ENCODE measurements around the gene IGFBP3. TPM values are rescaled to one million over a fixed set of nuclear protein-coding genes. Genes with fewer than 3 reads are reported as not detected.
A peak's percentile ranks its signal among the peaks of the same experiment; 100 is the strongest.

Gene IGFBP3
- total RNA-seq, 1 experiment from 2014 or later: 237 TPM

- no TSS peak for BruUV-seq (replicated peaks)
- intact Hi-C loops (cut with micrococcal nuclease; ENCODE audit: unreplicated experiment): no loop called here
- Histone ChIP-seq H3F3A (ENCODE audit: insufficient read depth, low read depth) (peaks cover 29% of the 10 kb centered on the region), H2AFZ (no peak overlapping the region), H3K4me1 (replicated peaks; ENCODE audit: insufficient read depth) (peaks cover 38% of the 10 kb centered on the region), H3K27ac (no peak overlapping the region), H3K4me2 (no peak overlapping the region), H3K36me3 (ENCODE audit: low read depth) (no peaks in the 10 kb centered on the region), H3K79me2 (ENCODE audit: low read depth) (no peaks in the 10 kb centered on the region), H3K9me2 (ENCODE audit: insufficient read depth) (no peaks in the 10 kb centered on the region), H3K9me3 (ENCODE audit: insufficient read depth, low read depth) (peaks cover 25% of the 10 kb centered on the region), H3K27me3 (ENCODE audit: insufficient read depth, low read depth) (no peaks in the 10 kb centered on the region), H3K4me3 (no peak overlapping the region), H4K20me1 (ENCODE audit: insufficient read depth) (no peaks in the 10 kb centered on the region)
- POLR2A ChIA-PET (ENCODE audit: unreplicated experiment): no interaction called here
- CTCF ChIA-PET: no interaction called here
- peak in 1 of 2 experiments; percentile 35 for DNase-seq
- TF ChIP-seq CTCF (conservative IDR thresholded peaks at IDR 0.05) (no peak), EZH2 (IDR thresholded peaks at IDR 0.05; ENCODE audit: low read depth) (no peak)
These were observed 42.5 kb downstream of the IGFBP3 start for GRCh38 chr7:45878457-45879144.

GRCh38 chr7:45876519-45876918 lies 44.6 kb downstream of the IGFBP3 start:
- H4K20me1 ChIP-seq (ENCODE audit: insufficient read depth): no peaks in the 10 kb centered on the region
- H2AFZ ChIP-seq: no peak overlapping the region
- no peak overlapping the region for H3K27ac ChIP-seq
- ChIA-PET POLR2A (ENCODE audit: unreplicated experiment) (no interaction called here), CTCF (no interaction called here)
- peaks cover 20% of the 10 kb centered on the region for H3F3A ChIP-seq (ENCODE audit: insufficient read depth, low read depth)
- intact Hi-C loops (cut with micrococcal nuclease; ENCODE audit: unreplicated experiment): no loop called here
- H3K9me2 ChIP-seq (ENCODE audit: insufficient read depth): no peaks in the 10 kb centered on the region
- no peaks in the 10 kb centered on the region for H3K79me2 ChIP-seq (ENCODE audit: low read depth)
- H3K27me3 ChIP-seq (ENCODE audit: insufficient read depth, low read depth): no peaks in the 10 kb centered on the region
- H3K36me3 ChIP-seq (ENCODE audit: low read depth): no peaks in the 10 kb centered on the region
- TF ChIP-seq CTCF (conservative IDR thresholded peaks at IDR 0.05) (no peak), EZH2 (IDR thresholded peaks at IDR 0.05; ENCODE audit: low read depth) (no peak)
- H3K4me2 ChIP-seq: no peak overlapping the region
- peak in 1 of 2 experiments; percentile 29 for DNase-seq
- H3K4me3 ChIP-seq: no peak overlapping the region
- H3K9me3 ChIP-seq (ENCODE audit: insufficient read depth, low read depth): peaks cover 25% of the 10 kb centered on the region
- no TSS peak for BruUV-seq (replicated peaks)
- H3K4me1 ChIP-seq (replicated peaks; ENCODE audit: insufficient read depth): peaks cover 24% of the 10 kb centered on the region

GRCh38 chr7:45874408-45875131 lies 46.5 kb downstream of the IGFBP3 start:
- peak overlapping the region; percentile 20 for H3K27ac ChIP-seq
- H3K36me3 ChIP-seq (ENCODE audit: low read depth): no peaks in the 10 kb centered on the region
- H3K79me2 ChIP-seq (ENCODE audit: low read depth): no peaks in the 10 kb centered on the region
- ChIA-PET CTCF (interaction anchor here (1.2 kb wide), 1 partner anchor 211 kb away, joined by 5 read pairs; no protein-coding TSS in a partner anchor), POLR2A (ENCODE audit: unreplicated experiment) (no interaction called here)
- intact Hi-C loops (cut with micrococcal nuclease; ENCODE audit: unreplicated experiment): no loop called here
- no TSS peak for BruUV-seq (replicated peaks)
- peaks cover 23% of the 10 kb centered on the region for H3K4me1 ChIP-seq (replicated peaks; ENCODE audit: insufficient read depth)
- peak; percentile 28 to 82 for DNase-seq
- H3K27me3 ChIP-seq (ENCODE audit: insufficient read depth, low read depth): no peaks in the 10 kb centered on the region
- TF ChIP-seq CTCF (conservative IDR thresholded peaks at IDR 0.05) (no peak), EZH2 (IDR thresholded peaks at IDR 0.05; ENCODE audit: low read depth) (no peak)
- no peaks in the 10 kb centered on the region for H3K9me2 ChIP-seq (ENCODE audit: insufficient read depth)
- no peaks in the 10 kb centered on the region for H4K20me1 ChIP-seq (ENCODE audit: insufficient read depth)
- H2AFZ ChIP-seq: no peak overlapping the region
- no peak overlapping the region for H3K4me2 ChIP-seq
- peaks cover 15% of the 10 kb centered on the region; the same call in 1 of the 2 replicates for H3F3A ChIP-seq (ENCODE audit: insufficient read depth, low read depth)
- peaks cover 21% of the 10 kb centered on the region for H3K9me3 ChIP-seq (ENCODE audit: insufficient read depth, low read depth)
- no peak overlapping the region for H3K4me3 ChIP-seq
